Activated CD4-positive, alpha-beta T cell treated with anti-CD3 and anti-CD28 coated beads, Interleukin-2, amount 50 U/mL, for 48 hours (primary cell): ENCODE data around the gene RPRD1B.

Experiments
- DNase-seq, 2 experiments: peaks; one replicate each; pipeline ENCODE4 v3.0.0-alpha.2; 2020

Gene RPRD1B

DNA sequence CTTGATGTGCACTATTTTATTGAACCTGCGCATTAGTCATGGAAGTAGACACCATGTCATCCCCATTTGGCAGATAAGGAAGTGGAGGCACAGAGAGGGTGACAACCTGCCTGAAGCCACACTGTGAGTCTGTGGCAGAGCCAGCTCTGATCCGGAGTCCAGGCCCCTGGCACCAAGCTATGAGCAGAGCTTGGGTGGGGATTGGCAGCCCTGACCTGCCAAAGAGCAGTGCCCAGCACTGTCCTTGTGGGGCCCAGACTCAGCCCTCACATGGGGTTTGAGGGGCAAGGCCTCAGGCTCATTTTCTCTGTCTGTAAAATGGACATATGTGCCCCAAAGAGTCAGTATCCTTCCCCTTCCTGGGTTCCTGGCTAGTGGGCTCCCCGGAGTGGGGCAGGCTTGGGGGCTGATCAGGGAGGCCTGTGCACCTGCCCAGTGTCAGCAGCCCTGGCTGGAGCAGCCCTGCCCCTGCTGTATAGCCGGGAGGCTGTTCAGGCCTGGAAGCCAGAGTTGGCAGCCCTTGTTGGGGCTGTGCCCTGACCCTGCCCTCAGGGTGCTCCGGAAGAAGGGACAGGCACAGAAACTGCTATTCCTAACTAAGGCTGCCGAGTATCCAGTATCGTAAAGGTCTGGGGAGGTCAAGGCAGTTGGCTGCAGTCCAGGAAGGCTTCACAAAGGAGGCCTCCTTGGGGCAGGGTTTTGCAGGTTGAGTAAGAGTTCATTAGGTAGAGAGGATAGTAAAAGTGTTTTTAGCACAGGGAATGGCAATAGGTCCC, 92.8 kb downstream of the RPRD1B start:
- DNase-seq = no peak

DNA sequence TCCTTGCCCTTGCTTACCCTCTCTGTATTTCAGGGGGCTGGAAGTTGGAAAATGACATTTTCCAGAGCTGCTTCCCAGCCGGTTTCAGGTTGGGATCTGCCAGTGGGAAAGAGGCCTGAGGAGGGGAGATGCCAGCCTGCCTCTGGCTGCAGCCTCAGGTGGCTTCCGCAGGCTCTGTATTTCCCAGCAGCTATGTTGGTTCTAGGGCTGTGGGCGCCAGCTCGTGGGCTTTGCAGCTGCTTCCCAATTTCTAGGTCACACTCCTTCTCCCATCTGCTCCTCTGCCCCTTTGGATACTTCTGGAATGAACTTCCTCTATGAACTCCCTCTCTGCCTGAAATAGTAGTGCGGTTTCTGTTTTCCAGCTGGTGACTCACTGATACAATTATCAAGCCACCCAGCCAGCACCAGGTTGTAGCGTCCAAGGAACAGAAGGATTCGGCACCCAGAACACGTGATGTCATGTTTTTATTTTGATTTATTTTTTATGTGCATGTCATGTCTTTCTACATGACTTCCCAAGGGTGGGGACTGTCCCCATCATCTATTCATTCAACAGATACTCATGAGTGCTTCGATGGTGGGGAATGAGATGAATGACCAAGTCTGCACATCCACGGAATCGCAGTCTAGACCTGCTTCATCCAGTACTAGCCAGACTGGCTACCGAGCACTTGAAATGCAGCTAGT, 93.5 kb downstream of the RPRD1B start:
- DNase-seq = no peak

DNA sequence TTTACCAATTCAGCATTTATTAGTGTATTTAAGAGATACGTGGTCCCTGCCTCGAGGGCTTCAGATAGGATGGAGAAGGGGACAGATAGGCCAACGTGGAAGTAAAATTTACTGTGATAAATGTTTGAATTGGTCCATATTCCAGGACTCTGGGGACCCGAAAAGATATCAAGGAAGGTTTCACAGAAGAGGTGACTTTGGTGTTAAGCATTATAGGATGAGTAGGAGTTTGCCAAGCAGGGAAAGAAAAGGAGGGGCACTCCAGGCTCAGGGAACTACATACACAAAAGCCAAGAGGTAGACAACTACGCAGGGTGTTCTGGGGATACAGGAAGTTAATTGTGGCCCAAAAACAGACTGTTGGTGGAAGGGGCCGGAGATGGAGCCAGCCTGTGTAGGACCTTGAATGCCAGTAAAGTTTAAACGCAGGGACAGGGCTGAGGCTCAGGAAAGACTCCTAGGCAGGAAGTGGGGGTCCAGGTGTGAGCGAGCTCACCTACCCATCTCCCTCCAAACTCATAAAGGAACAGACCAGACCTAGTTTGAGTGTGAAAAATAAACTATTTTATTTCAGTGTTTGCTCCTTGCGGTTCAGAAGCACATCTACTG, 94.5 kb downstream of the RPRD1B start:
- no peak for DNase-seq

DNA sequence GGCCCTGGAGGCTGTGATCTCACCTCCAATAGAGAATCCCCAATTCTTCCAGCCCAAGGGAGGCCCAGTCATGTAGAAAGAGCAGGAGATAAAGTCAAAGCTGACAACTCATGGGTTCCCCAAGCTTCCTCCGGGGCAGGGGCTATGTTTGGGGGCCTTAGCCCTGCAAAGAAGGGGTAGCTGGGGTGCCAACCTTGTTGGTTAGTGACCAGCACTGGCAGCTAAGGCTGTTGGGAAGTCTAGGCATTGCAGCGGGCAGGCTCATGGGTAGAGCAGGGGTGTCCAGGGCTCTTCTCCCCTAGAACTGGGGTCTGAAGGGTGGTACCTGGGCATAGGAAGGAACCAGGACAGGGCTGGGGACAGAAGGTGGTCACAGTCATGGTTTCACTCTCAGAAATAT, 95.1 kb downstream of the RPRD1B start:
- DNase-seq = no peak

DNA sequence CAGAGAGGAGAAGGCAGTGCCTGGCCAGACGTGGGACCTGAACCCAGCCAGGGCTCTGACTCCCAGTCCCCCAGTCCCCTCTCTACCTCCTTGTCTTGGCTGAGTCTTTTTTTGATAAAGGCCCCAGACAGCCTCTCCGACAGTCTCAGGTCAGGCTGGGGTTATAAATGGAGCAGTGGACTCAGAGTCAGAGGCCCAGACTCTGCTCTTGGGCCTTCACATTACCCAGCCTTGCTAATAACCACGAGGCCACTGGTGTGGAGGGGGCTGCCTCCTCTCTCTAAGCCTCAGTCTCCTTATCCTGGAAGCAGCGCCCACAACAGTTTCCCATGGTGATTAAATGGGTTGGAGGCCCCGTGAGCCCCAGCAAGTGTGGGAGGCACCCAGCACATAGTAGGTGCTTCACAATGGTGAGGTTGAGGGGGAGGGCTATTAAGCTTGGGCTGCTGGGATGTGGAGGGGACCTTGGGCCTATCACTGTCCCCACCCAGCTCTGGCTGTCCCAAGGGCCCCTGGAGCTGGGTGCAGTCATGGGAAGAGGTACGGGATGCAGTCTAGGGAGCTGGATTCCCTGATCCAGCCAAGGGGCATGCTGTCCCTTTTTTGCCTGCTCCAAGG, 95.8 kb downstream of the RPRD1B start:
- DNase-seq = no peak

DNA sequence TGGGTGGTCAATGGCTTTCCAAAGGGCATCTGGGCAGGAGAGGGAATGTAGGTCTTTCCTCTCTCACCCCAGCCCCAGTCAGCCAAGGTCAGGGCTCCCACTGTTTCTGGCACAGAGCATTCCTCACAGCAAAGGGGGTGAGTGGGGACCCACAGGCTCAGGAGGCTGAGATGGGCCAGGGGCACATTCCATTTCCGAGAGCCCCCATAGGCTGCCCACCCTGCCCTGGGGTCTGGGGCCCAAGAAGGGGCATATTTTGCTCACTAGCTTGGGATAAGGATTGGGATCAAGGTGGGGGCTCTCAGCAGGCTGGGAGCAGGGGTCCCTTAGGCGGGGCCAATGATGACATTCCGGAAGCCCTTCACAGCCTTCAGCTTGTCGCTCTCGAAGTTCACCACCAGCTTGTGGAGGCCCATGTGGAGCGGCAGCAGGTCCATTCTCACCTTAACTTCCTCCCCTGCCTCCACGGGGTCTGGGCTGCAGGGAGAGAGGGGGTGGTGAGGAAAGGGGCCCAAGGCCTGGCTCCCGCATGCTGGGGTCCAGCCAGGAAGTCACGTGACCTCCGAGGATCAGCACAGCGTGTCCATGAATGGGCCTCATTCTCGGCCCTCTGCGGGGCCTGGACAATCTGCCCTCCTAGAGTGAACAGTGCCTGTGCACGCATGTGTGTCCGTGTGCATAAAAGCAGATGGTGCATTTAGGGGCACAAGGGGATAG, 96.5 kb downstream of the RPRD1B start:
- no peak for DNase-seq

DNA sequence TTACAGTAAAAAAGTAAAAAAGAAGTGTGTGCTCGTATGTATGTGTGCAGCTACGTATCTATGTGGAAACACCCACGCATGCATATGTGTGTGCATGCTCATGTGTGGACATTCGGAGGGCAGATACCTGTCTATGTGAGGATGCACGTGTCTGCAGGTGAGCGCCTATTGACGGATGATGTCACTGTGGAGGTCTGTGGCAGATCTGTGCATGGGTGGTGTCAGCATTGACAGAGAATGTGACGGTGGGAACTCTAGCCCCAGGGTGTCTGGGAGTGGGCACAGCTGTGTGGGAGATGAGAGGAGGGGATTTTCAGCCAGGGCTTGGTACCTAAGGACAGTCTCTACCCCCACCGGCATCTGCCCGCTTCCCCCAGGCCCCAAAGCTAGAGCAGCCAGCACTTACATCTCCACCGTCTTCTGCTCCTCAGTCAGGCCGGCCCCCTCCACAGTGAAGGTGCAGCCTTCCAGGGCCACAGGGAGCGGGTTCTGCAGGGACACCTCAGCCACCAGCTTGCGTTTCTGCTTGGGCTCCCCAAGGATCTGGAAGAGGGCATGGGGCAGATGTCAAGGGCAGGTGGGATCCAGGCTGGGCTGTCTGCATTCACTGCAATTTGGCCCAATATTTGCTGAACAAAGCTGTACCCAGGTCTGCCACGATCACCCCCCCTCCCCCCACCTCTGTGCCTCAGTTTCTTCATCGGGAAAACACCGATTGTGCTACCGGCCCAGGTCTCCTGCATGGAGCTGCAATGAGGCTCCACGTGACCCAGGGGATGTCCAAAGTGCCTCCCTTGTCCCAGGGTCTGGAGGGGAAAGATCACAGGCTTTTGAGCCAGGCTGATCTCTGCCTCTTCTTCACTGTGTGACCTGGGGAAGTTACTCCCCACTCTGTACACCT, 97.4 kb downstream of the RPRD1B start:
- DNase-seq = no peak

DNA sequence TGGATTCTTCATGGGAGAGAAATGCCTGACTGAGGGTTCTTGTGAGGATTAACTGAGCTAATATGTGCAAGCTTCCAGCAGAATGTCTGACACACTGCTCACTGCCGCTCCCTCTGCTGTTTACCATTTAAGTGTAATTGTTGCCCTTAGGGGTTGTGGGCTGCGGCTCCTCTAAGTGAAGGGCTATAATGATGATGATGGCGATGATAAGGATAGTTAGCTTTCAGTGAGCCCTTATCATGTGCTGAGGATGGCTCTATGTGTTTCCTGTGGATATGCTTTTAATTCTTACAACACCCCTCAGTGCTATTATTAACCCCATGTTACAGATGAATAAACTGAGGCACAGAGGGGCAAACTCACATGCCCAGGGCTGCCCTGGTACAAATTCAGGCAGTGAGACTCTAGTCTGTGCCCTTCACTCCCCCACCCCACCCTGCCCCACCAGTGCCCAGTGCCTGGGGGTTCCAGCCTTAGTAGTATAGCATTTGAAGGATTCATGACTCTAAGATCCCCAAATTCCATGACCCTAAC, 98.1 kb downstream of the RPRD1B start:
- DNase-seq = no peak

DNA sequence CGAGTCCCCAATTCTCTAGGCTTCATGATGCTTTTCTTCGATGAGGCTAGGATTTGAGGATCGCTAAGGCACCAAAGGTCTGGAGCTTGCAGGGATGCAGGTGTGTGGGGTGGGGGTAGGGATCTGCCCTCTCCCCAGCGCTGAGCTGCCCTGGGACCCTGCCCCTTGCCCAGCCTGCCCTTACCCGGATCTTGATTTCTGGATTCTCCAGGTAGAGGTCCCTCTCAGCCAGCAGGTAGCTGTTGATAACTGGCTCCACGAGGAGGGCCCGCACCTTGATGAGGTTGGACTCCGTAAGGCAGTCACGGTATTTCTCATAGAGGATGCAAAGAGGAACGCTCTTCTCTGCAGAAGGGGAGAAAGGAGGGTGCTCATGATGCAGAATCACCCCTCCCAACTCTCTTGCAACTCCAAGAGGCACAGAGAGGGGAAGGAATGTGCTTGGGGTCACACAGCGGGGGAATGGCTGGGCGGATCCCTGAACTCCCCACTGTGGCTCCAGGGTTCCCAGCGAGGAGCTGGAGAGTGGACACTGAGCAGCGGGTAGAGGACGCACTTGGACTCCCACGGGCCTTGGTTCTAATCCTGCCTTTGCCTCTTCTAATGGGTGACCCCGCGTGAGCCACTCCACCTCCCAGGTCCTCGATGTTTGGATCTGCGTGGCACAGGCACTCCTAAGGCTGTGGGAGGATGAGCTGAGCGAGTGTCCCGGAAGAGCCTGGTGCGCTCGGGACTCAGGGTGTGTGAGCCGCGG, 98.8 kb downstream of the RPRD1B start:
- DNase-seq = no peak

DNA sequence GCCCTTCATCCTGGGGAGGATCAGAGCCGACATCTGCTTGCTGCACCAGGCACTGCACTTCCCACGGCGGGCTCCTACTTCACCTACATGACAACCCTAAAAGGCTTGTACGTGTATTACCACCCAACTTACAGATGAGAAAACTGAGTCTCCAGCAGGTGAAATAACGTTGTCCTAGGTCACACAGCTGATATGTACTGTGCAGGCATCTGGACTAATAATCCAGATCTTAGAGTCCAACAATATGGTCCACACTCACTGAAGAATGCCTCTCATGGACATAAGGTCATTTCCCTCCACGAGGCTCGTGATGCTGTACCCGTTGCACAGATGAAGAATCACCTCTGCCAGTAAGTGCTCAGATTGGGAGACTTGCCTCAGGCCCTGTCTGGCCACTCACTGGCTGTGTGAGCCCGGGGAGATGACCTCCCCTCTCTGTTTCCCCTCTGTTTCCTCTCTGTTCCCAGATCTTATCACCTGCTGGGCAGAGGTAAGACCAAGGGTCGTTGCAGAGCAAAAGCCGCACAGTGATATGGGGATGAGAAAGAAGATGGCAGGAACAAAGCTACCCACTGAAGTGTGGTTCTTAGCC, 99.5 kb downstream of the RPRD1B start:
- no peak for DNase-seq

DNA sequence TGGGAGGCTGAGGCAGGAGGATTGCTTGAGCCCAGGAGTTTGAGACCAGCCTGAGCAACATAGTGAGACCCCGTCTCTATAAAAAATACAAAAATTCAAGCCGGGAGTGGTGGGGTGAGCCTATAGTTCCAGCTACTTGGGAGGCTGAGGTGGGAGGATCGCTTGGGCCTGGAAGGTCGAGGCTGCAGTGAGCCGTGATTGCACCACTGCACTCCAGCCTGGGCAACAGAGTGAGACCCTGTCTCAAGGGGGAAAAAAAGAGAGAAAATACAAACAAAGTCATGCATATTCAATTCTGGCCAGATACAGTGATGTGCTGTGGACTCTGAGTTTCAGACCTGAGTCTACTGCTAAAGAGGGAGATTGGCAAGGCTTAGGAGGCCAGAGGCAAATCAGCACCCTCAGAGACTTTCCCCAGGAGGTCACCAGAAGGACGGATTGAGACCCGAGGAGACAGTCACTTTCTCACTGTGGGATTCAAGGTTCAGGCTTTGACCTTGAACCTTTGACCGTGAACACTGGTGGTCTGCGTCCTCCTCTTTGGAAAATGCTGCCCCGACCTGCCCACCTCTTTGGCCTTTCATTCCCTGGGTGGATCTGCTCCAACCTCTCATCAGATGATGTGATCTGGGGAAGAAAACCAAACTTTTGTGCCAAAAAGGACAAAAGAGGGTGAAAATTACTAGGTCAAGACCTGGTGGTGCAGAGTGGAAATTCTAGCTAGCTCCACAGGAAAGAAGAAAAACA, 100.3 kb downstream of the RPRD1B start:
- DNase-seq = no peak

DNA sequence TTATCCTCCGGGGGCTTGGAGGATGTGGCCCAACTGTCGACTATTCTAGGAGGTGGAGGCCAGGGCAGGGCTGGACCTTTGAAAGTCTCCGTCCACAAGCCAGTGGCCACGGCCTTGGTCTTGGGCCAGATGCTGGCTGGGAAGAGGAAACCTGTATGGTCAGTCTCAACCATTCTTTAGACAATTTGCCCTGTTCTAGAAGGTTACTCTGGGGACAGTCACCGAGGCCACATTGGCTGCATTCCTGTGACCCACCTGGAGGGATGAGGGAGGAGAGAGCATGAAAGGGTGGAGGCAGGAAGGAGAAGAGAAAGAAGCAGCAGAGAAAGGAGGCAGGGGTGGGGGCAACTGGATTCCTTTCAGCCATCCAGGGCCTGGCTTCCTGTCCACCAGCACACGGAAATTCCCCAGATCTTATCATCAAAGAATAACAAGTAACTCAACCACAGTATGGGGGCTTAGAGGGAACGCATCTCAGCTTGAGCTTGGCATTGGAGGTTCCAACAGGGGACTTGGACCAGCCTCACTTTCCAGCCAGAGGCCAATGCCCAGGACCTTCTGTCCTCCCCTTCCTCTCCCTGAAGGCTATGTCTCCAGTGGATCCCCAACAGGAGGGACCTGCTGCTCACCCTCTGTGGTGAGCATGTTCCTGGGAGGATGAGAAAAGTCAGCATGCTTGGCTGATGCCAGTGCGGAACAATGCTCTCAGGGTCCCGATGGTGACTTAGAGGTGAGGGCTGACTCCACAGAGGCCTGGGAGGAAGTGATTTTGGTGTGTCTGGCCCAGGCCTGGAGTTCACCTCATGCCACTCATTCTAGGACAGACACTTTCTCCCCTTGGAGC, 101.1 kb downstream of the RPRD1B start:
- DNase-seq = no peak

DNA sequence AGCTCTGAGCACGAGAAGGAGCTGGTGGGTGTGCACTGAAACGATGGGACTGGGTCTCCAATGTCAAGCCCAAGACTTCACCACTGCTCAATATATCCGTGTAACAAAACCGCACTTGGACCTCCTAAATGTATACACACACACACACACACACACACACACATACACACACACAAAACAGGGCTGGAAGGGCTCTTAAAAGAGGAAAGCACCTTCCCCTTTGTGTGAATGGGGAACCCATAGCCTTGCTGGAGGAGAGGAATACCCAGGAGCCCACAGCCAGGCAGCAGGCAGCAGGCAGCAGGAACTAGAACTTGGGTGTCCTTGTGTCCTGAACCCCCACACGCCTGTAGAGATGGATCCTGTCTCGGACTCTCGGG, 101.7 kb downstream of the RPRD1B start:
- DNase-seq = no peak

DNA sequence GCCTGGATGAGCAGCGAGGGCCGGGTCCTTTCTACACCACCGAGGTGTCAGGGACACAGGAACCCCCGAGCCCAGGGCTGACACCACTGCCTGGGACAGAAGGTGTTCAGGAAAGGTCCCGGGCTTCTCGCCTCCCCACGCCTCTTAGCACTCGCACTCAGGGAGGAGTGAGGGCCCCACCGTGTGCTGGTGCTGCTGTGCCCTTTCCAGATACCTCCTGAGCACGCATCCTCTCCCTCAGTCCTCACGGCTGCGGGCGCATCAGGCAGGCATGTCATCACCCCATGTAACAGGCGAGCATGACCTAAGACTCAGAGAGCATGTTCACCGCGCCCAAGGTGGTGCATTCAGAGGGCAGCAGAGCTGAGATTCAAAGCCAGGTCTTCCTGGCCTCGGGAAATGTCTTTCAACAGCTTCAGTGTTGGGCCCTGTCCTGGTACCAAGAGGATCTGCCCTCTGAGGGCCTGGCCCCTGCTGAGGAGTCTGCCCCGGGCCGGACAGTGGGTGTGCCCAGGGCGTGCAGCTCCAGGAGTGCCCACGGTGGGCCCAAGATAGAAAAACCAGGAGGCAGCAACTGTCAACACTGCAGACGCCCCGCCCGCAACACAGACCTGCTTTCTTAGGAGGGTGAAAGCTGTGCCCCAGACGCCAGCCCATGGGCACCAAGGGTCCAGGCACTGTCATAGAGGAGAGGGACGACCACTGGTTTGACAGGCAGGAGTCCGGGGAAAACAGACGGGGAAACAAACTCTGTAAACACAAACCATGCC, 102.3 kb downstream of the RPRD1B start:
- no peak for DNase-seq

DNA sequence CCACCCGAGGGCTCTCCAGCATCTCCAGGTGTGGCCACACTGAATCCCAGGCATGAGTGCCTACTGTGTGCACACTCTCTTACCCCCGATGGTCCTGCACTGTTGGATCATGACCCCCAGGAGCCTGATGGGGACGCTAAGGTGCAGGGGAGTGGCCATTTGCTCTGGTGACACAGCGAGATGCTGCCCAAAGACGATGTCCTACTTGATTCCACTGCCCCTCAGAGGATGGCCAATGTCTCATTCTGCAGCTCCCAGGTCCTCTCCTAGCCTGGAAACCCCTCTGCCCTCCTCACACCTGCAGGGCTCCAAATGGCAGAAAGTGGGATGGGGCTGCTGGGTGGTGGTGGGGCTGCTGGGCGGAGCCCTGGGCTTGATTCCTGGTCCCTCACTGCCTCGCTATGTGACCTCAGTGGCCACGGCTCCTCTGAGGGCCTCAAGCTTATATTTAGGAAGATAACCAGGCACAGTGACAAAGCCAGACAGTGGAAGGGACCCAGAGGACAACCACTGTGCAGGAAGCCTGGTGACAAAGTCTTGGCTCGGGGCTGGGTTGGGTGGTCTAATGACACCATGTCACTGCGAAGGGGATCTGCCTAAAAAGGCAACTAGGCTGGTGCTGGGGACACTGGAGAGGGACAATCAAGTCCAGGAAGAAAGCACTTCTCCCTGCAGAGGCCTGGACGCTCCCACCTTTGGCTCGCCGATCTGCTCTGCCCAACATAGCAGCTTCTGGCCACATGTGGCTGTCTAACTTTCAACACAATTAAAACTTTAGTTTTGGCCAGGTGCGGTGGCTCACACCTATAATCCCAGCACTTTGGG, 103.1 kb downstream of the RPRD1B start:
- no peak for DNase-seq

DNA sequence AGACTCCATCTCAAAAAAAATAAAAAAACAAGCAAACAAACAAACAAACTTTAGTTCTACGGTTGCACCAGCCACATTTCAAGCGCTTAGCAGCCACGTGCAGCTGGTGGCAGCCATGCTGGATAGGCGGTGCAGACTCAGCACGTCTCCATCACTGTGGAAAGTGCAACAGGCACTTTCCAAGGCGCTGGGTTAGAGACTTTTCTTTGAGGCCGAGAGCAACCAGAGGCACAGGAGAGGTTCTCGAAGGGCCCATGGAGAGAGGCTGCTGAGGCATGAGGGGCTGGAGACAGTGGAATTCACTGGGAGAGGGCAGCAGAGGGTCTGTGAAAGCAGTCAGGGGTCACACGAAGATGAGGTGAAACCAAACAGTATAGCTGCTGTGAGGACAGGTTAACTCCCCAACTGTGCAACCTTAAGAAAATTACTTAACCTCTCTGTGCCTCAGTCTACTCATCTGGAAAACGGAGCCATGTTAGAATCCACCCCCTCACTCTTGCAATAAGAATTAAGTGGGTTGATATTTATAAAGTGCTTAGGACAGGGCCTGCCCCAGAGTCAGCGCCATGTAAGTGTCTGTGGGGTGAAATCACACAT, 104.0 kb downstream of the RPRD1B start:
- no peak for DNase-seq
